SK-N-MC (cell line): ENCODE data around the gene PANX3.
"Not testable (repeated sequence)": the region's sequence is repeated elsewhere in the genome, so short reads cannot be mapped to it uniquely, and the experiment has no call there.

Source experiments
- DNase-seq: peaks from one replicate; pipeline ENCODE4 v3.0.0-alpha.2; 2011; ENCODE audit warnings: low read depth, low spot score
- H3K27ac ChIP-seq: fragments of 200-600 bp; sonication (generic); 2 replicates; pipeline ENCODE4 v1.5.1; 2016; ENCODE audit warnings: mixed run types
- H3K36me3 ChIP-seq: fragments of 200-600 bp; sonication (generic); 2 replicates; pipeline ENCODE4 v1.6.1; 2017; ENCODE audit warnings: antibody characterized with exemption, low read length, mixed read lengths; ENCODE audit not compliant: insufficient read depth
- H3K4me3 ChIP-seq: fragments of 200-600 bp; sonication (generic); 2 replicates; pipeline ENCODE4 v1.5.1; 2016
- H3K9ac ChIP-seq: fragments of 200-600 bp; sonication (generic); 2 replicates; pipeline ENCODE4 v1.8.0; 2017; ENCODE audit warnings: mixed run types, mixed read lengths; ENCODE audit not compliant: insufficient read length
- H3K9me3 ChIP-seq: fragments of 200-600 bp; sonication (generic); 2 replicates; pipeline ENCODE4 v1.6.1; 2017; ENCODE audit warnings: low read depth, mild to moderate bottlenecking, antibody characterized with exemption, low read length, moderate library complexity, mixed read lengths
- EZH2 ChIP-seq: fragments of 200-600 bp; sonication (generic); IDR thresholded peaks from one replicate; pipeline ENCODE4 v1.6.1; 2017; ENCODE audit warnings: antibody characterized with exemption
- FOXP2 ChIP-seq: optimal IDR thresholded peaks from 2 replicates; pipeline ENCODE3; 2011; ENCODE audit warnings: mild to moderate bottlenecking, moderate library complexity; ENCODE audit not compliant: insufficient read depth; ENCODE audit errors: extremely low read length, control extremely low read depth
- POLR2AphosphoS5 ChIP-seq: IDR thresholded peaks from 2 replicates; pipeline ENCODE4 v1.6.1; 2012; ENCODE audit warnings: mild to moderate bottlenecking, low read depth, low read length, borderline replicate concordance

Gene PANX3

GRCh38 chr11:124584681-124585372 lies 26.4 kb upstream of the PANX3 start:
- no peaks in the 10 kb centered on the region for H3K9me3 ChIP-seq
- no peak overlapping the region for H3K9ac ChIP-seq
- H3K36me3 ChIP-seq, result no peaks in the 10 kb centered on the region
- no peak for DNase-seq
- TF ChIP-seq EZH2, result no peak
- TF ChIP-seq POLR2AphosphoS5, result no peak
- H3K27ac ChIP-seq, result no peak overlapping the region
- no peak overlapping the region for H3K4me3 ChIP-seq

GRCh38 chr11:124586238-124586860 lies 24.9 kb upstream of the PANX3 start:
- DNase-seq, result no peak
- Histone ChIP-seq H3K9me3 (no peaks in the 10 kb centered on the region), H3K27ac (no peak overlapping the region), H3K36me3 (no peaks in the 10 kb centered on the region), H3K9ac (no peak overlapping the region), H3K4me3 (no peak overlapping the region)
- TF ChIP-seq EZH2, result no peak

GRCh38 chr11:124591430-124591829 lies 19.8 kb upstream of the PANX3 start:
- Histone ChIP-seq H3K4me3 (no peak overlapping the region), H3K9me3 (no peaks in the 10 kb centered on the region), H3K27ac (no peak overlapping the region), H3K9ac (no peak overlapping the region), H3K36me3 (no peaks in the 10 kb centered on the region)
- no peak for TF ChIP-seq EZH2
- no peak for TF ChIP-seq POLR2AphosphoS5
- TF ChIP-seq FOXP2, result no peak
- DNase-seq, result no peak

- TF ChIP-seq EZH2 (no peak), POLR2AphosphoS5 (no peak), FOXP2 (no peak)
- no peak for DNase-seq
- Histone ChIP-seq H3K9ac (no peak overlapping the region), H3K27ac (no peak overlapping the region), H3K36me3 (no peaks in the 10 kb centered on the region), H3K9me3 (no peaks in the 10 kb centered on the region), H3K4me3 (no peak overlapping the region)
Measured at GRCh38 chr11:124592627-124593026, 18.6 kb upstream of the PANX3 start.

- TF ChIP-seq EZH2, result no peak
- TF ChIP-seq FOXP2, result no peak
- TF ChIP-seq POLR2AphosphoS5, result no peak
- no peak overlapping the region for H3K9ac ChIP-seq
- DNase-seq, result no peak
- no peak overlapping the region for H3K27ac ChIP-seq
- no peaks in the 10 kb centered on the region for H3K9me3 ChIP-seq
- H3K4me3 ChIP-seq, result no peak overlapping the region
- H3K36me3 ChIP-seq, result no peaks in the 10 kb centered on the region
Measured at GRCh38 chr11:124595302-124595701, 15.9 kb upstream of the PANX3 start.

GRCh38 chr11:124597626-124598025 lies 13.6 kb upstream of the PANX3 start:
- Histone ChIP-seq H3K4me3 (no peak overlapping the region), H3K9me3 (no peaks in the 10 kb centered on the region), H3K27ac (no peak overlapping the region), H3K9ac (no peak overlapping the region), H3K36me3 (no peaks in the 10 kb centered on the region)
- DNase-seq, result no peak
- no peak for TF ChIP-seq POLR2AphosphoS5
- no peak for TF ChIP-seq FOXP2
- TF ChIP-seq EZH2, result no peak

GRCh38 chr11:124600621-124601320 lies 10.5 kb upstream of the PANX3 start:
- Histone ChIP-seq H3K9me3 (no peaks in the 10 kb centered on the region), H3K27ac (no peak overlapping the region), H3K4me3 (no peak overlapping the region), H3K36me3 (no peaks in the 10 kb centered on the region), H3K9ac (no peak overlapping the region)
- TF ChIP-seq POLR2AphosphoS5, result no peak; the same call in 1 of the 2 replicates
- no peak for TF ChIP-seq EZH2
- TF ChIP-seq FOXP2, result no peak
- peak; percentile 72 for DNase-seq

GRCh38 chr11:124602193-124602592 lies 9.0 kb upstream of the PANX3 start:
- H3K9ac ChIP-seq, result no peak overlapping the region
- no peaks in the 10 kb centered on the region for H3K9me3 ChIP-seq
- H3K27ac ChIP-seq, result no peak overlapping the region
- H3K36me3 ChIP-seq, result no peaks in the 10 kb centered on the region
- DNase-seq, result no peak
- no peak overlapping the region for H3K4me3 ChIP-seq
- TF ChIP-seq EZH2 (no peak), POLR2AphosphoS5 (no peak), FOXP2 (no peak)

GRCh38 chr11:124602723-124603122 lies 8.5 kb upstream of the PANX3 start:
- not testable (repeated sequence) for DNase-seq

More at GRCh38 chr11:124602723-124603122, 8.5 kb upstream of the PANX3 start:
- not testable (repeated sequence) for H3K4me3 ChIP-seq, H3K27ac ChIP-seq, H3K9me3 ChIP-seq, H3K9ac ChIP-seq, H3K36me3 ChIP-seq
